AG09319 (cell line): ENCODE data around the gene EML6.

Experiments used
- DNase-seq: peaks from one replicate; pipeline ENCODE4 v3.0.0-alpha.2; 2010; ENCODE audit warnings: low read depth; ENCODE audit errors: extremely low read depth
- TF ChIP-seq, protein P1 (sequence below): IDR thresholded peaks from 2 replicates; pipeline ENCODE4 v1.5.1; 2011; ENCODE audit warnings: low read depth, mild to moderate bottlenecking, inconsistent platforms, low read length, moderate library complexity

EML6 gene

DNA sequence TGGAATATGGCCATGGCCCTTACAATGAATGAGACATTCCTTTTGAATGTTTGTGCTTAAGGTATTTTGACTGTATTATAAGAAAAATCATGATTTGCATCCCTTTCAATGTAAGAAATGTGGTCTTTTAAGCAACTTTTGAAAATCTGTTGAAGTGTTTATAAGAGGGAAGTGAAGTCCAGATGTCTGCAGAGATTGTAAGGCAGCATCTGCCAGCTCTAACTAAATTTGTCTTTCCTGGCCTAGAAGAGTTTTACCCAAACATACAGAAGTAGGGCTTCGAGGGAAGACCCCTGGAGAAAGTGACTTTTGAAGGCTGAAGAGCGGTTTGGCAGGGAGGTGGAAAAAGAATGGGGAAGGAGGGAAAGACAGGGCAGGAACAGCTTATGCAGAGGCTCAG, 12.2 kb downstream of the EML6 start:
- TF ChIP-seq, protein P1, sequence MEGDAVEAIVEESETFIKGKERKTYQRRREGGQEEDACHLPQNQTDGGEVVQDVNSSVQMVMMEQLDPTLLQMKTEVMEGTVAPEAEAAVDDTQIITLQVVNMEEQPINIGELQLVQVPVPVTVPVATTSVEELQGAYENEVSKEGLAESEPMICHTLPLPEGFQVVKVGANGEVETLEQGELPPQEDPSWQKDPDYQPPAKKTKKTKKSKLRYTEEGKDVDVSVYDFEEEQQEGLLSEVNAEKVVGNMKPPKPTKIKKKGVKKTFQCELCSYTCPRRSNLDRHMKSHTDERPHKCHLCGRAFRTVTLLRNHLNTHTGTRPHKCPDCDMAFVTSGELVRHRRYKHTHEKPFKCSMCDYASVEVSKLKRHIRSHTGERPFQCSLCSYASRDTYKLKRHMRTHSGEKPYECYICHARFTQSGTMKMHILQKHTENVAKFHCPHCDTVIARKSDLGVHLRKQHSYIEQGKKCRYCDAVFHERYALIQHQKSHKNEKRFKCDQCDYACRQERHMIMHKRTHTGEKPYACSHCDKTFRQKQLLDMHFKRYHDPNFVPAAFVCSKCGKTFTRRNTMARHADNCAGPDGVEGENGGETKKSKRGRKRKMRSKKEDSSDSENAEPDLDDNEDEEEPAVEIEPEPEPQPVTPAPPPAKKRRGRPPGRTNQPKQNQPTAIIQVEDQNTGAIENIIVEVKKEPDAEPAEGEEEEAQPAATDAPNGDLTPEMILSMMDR, result no peak
- DNase-seq, result no peak

DNA sequence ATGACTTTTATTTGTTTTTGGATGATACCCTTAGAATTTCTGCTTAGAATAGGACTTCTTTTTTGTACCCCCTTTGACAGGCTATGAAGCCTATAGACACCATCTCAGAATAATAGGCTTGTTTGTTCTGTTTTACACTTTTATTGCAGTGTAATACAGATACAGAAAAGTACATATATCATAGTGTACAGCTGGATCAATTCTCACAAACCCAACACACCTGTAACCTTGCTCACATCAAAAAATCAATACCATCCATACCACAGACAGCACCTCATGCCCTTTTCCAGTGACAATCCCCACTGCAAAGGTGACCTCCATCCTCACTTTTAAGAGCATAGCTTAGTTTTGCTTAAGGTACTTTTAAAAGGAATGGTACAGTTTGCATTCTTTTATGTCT, 14.8 kb downstream of the EML6 start:
- no peak for DNase-seq
- TF ChIP-seq, protein P1, result no peak

DNA sequence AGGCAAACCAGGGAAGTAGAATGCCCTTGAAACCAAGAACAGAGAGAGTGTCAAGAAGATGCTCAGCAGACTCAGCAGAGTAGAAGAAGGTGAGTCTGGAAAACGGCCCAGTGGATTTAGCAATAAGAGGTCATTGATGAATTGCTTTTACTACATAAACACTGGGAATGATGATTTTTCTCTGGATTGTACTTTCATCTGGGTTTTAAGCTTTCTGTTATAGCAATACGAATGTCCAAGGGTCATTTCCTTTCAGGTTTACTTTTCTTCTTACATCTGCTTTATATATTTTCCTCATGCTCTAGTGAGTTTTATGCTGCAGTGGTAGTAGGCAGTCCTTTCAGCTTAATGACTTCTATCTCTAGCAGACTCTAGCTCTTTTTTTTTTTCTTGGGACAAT, 16.9 kb downstream of the EML6 start:
- no peak for DNase-seq
- TF ChIP-seq, protein P1, result no peak

DNA sequence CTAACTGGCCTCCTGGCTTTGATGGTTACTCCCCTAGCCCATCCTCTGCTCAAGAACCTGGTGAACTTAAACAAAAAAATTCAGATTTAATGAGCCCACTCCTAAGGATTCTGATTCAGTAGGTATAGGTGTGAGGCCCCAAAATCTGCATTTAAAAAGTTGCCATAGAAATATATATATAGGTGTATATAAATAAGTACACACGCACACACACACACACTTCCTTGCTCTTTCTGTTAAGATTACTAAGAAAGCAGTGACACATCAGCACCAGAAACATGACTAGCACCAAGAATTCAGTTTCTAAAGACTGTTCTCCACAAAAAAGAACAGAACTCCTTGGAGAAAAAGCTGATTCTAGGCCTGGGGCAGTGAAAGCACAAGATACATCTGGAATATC, 17.8 kb downstream of the EML6 start:
- TF ChIP-seq, protein P1, result no peak
- DNase-seq, result no peak

DNA sequence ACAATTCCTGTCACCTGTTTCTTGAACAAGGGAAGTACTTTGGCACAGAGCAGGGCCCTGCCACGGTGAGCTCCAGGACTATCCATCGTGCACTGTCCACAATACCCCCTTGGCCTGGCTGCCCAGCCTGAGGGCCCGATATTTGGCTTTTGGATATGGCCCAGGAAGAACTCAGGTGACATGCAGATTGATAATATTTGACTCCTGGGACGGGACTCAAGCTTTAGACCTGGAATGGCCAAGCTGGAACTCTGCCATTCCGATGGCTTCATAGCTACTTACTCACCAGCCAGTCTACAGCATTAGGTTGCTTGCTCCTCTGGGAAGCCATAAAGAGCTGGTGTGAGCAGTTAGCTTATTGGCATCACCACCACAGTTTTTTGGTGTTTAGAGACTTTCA, 26.6 kb downstream of the EML6 start:
- DNase-seq, result no peak
- TF ChIP-seq, protein P1, result no peak

DNA sequence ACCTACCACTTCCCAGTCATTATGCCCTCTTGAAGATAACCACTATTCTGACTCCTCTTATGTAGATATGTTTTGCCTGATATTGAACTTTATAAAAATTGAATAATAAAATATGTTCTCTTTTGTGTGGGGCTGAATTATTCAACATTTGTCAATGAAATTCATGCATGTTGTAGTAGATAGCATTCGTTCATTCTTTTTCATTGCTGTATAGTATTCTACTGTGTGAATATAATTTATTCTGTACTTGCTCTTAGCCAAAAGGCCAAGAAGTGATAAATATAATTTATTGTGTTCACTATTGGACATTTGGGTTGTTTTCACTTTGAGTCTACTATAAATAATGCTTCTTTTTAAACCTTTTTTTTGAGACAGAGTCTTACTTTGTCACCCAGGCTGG, 29.0 kb downstream of the EML6 start:
- TF ChIP-seq, protein P1, result no peak
- DNase-seq, result no peak

DNA sequence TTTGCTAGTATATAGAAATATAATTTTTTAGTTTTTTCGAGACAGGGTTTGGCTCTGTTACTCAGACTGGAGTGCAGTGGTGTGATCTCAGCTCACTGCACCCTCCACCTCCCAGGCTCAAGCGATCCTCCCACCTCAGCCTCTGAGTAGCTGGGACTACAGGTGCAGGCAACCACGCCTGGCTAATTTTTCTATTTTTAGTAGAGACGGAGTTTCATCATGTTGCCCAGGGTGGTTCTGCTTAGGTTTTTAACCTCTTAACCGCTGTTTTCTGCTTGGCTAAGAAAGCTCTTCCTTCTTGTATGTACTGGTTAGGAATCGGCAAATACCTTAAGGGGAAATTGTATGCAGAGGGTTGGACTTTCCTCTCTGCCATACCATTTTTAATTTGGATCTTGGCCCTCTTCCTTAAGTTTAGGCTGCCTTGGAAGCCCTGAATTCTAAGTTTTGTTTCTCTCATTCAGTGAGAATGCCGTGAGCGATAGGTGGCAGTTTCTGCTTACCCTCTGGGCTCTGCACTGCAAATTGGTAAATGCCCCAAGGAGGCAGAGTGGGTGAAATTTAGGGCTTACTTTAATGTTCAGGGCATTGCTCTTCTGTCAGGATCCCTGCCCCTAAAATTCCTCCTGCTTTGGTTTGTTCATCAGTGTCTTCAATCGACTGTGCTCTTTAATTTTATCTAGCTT, 32.3 kb downstream of the EML6 start:
- DNase-seq, result no peak
- TF ChIP-seq, protein P1, result no peak
